IPS DF 4.7 (cell line): ENCODE results near the gene MRPL53.
"Not testable (repeated sequence)": the region's sequence is repeated elsewhere in the genome, so short reads cannot be mapped to it uniquely, and the experiment has no call there.

Experiments
- DNase-seq: peaks from one replicate; pipeline ENCODE4 v3.0.0-alpha.2; 2013; ENCODE audit warnings: low spot score; ENCODE audit errors: extremely low read depth

The MRPL53 gene

DNA sequence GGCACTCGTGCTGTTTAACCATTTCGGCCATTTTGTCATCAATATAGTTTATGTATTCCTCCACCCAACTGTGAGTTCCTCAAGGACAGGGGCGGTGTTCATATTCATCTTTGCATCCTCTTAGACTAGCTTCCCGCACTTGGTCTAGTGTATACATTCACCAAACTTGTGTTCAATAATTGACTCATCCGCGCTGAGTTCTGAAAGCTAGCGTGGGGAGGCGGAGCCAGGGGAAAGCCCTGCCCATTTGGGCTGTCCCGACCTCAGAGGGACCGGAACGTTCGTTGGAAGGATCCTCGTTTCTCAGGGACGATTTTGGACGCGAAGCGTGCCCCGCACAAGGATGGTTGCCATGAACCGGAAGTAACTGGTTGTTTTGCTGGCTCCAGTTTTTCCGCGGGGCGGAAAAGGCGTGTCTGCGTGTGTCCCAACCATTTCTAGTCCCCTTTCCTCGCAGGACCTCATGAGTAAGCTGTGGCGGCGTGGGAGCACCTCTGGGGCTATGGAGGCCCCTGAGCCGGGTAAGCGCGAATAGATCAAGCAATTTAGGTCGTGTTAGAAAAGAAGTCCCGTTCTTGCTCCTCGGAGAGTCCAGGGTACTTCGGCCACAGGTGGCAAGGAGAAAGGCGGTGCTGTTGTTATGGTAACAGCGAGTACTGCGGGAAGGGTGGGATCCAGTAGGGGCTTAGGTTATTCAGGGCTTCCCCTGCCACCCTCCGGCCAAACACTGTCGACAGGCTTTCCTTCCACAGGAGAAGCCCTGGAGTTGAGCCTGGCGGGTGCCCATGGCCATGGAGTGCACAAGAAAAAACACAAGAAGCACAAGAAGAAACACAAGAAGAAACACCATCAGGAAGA is 17.6 kb downstream of the MRPL53 start, which contains the start of gene INO80B:
Gene INO80B, plus strand, starts transcription at position 434 of the 858 bp plus-strand sequence. Its CDS starts 30 bp downstream, at position 464.
- no peak for DNase-seq

DNA sequence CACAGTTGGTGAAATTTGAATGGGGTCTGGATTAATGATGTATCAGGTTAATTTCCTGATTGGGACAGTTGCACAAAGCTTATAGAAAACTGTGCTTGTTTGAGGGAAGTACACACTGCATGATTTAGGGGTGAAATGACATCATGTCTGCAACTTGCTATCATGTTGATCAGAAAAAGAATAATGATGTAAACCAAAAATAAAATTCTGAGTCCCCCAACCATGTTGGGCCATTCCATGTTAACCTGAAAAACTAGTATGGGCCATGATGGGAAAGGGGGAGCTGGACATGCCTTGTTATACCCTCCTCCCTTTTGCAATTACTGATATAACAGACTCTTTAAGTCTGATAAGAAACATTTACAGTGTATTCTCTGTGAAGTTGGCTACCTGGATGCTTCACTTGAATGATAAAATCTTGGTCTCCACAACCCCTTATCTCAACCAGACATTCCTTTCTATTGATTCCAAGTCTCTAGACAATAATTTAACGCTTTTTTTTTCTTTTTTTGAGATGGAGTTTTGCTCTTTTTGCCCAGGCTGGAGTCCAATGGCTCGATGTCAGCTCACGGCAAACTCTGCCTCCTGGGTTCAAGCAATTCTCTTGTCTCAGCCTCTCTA is 21.8 kb downstream of the MRPL53 start:
- DNase-seq = no peak

DNA sequence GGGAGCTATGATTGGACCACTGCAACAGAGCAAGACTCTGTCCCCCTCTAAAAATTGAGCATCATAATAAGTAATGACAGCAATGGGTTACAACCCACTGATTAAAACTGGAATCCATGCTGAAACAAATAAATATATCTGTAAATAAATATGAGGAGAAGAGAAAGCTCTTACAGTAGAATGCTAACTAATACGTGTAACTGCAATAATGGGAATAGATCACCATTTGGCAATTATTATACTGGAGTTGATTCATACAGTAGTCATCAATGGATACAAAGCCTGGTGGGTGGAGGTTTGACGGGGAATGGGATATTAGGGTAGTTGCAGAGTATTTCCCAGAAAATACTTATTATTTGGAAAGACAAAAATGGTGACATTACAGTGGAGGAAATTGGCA is 23.7 kb downstream of the MRPL53 start:
- DNase-seq = no peak

DNA sequence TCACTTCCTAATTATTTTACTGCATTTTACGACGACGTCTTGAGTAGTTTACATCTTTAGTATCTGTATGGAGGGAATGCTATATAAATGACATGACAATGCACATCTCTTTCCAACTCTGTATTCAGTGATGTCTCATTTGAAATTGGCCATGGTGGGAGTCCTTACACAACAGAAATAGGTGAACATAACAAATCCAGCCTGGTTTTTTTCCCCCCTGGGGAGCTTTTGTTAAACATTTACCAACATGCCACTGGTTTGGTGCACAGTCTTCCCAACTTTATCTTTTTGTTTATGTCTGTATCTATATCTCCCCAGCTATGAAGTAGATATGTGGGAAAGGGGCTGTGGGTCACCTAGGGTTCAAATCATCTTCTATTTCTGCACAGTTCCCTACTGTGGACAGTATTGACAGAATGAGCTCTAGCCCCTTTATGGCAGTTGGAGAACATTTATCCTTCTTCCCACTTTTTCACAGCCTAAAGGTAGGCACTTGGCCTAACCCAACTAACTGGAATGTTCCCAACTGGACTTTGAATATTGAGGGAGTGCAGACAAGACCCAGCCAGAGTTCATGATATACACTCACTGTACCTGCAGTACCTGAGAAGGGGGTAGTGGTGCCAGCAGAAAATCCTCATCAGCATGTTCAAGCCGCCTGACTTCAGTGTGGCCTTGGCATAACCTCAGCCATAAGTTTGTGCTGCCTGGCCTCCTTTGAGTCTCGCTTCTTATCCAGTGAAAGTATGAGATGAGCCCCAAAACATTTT is 25.1 kb downstream of the MRPL53 start:
- DNase-seq = no peak

DNA sequence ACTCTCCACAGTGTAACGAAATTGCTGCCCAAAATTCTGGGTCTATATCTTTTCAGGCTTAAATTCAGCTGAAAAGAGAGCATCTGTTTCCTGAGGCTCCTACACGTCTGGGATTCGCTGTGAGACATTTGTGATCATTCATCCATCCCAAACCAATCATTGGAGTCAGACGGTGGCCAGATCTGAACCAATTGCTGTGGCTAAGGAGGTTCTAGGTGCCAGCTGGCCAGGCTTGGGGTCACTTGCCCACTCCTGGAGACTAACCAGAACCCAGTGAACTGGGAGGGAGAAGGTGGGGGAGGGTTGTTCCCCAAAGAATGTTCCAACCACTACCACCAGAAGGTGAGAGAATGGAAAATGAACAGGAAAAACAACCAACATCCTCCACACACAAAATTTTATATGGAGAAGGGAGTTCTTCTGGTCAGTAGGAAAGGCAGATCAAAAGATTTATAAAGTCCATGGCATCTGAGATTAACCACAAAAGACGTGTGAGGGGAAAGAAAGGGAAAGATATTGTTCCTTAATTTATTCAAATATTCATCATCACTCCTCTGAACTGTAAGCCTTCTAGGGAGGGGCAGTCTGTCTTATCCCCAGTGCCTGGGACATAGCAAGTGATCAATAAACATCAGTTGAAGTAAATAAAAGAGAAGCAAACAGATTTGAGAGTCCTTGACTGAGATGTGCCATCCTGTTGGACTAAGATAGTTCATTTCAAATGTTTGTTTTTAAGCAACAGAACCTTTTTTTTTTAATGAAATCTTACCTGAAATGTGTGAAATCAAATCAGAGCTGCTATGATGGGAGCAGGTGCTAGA is 27.8 kb downstream of the MRPL53 start:
- no peak for DNase-seq

DNA sequence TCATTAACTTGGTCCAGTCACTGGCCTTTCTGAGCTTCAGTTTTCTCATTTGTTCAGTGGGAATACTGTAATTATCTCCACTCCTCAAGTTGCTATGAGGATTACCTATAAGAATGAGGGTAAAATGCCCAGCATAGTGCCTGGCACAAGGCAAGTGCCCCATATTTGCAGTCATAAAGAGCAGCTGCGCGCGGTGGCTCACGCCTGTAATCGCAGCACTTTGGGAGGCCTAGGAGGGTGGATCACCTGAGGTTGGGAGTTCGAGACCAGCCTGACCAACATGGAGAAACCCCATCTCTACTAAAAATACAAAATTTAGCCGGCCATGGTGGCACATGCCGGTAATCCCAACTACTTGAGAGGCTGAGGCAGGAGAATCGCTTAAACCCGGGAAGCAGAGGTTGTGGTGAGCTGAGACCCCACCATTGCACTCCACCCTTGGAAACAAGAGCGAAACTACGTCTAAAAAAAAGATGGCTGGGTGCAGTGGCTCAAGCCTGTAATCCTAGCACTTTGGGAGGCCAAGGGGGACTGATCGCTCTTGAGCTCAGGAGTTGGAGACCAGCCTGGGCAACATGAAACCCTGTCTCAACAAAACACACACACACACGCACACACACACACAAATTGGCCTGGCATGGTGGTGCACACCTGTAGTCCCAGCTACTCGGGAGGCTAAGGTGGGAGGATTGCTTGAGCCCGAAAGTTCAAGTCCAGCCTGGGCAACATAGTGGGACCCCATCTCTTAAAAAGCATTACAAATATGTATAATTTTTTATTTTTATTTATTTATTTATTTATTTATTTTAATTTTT is 29.8 kb downstream of the MRPL53 start:
- not testable (repeated sequence) for DNase-seq

DNA sequence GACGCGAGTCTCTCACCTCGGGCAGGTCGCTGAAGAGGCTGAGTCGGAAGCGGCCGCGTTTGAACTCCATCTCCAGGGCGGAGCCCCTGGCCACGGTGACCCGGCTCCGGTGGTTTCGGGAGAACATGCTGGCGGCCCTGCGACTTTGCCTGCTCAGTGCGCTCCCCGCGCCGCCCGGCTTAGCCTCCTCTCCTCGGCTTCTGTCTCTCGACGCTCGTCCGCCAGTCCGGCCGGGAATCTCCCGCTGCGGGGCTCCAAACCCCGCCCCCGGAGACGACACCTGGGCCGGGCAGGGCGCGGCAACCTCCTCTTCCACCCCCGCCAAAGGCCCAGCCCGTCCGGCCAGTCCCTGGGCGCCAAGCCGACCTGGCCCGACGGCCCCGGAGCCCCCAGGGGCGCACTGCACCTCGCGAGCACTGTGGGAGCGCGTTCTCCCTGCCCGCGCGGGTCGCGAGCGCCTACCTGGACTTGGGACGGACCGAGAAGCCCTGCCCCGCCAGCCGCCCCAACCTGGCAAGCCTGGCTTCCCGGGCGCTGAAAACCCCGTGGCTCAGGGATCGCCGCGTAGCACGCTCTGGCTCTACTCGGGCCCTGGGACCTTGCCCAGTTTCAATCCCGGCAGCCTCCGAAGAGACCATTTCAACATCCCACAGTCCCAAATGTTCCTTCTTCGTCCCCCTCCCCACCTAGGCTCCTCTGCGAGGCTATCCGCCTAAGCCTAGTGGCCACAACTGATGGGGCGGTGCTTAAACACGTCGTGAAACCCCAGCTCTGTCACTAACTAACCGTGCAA is 30.6 kb downstream of the MRPL53 start, which contains the start of gene RTKN:
Gene RTKN, minus strand, starts transcription at position 248 of the 793 bp plus-strand sequence. Its CDS starts 121 bp downstream, at position 127.
- no peak for DNase-seq

DNA sequence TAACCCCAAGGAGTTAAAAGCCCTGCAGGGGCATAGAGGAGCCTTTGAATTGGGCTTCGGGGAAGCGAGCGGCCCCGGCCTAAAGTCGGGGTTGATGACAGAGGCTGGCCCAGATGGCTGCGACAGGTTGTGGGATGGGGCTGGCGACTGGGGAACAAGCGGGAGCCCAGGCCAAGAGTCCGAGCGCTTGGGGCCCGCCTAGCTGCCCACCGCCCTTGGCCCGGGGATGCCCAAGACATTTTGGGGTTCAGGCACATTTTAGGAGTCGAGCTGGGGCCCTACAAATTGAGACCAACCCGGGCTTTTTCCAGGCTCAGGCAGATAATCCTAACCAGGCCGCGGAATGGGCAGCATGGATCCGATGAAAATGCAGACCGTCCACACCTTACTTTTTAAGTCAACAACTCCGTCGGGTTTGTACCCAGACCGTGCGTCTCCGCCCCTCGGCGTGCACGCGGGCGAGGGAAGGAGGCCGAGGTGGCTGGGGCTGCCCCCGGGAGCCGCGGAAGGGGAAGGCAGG is 31.2 kb downstream of the MRPL53 start:
- DNase-seq = no peak

DNA sequence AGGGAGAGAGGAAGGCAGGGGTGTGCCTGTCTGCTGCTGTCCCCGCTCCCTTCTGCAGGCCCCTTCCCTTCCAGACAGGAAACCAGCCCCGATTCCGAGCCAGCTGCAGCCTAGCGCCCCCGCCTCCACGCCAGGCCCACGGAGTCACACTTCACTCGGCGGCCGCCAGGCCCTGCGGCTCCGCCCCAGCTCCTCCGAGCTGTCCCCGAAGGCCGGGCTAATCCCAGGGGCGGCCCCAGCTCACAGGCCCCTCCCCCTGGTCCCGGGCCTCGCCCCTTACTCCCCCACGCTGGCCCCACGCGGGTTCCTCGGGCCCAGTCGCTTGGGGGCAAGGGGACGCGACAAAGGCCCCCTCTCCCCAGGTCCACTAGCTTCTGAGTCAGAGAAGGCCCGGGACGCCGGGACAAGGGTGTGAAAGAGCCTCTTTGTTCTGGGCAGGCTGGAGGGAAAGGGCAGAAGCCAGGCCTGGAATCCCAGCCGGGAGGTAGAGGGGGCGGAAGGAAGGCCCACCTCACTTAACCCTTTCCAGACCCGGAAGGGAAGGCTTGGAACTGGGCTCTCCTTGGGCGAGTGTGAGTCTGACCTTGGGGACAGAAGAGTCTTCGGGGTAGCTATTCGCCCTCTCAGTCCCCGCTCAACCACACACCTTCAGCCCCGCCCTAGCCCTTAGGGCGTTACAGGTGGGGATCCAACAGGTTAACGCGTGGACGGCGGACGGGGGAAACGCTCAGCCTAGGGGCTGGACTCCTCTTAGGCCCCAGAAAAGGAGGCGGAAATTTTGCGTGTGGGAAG is 31.9 kb downstream of the MRPL53 start:
- DNase-seq = no peak

DNA sequence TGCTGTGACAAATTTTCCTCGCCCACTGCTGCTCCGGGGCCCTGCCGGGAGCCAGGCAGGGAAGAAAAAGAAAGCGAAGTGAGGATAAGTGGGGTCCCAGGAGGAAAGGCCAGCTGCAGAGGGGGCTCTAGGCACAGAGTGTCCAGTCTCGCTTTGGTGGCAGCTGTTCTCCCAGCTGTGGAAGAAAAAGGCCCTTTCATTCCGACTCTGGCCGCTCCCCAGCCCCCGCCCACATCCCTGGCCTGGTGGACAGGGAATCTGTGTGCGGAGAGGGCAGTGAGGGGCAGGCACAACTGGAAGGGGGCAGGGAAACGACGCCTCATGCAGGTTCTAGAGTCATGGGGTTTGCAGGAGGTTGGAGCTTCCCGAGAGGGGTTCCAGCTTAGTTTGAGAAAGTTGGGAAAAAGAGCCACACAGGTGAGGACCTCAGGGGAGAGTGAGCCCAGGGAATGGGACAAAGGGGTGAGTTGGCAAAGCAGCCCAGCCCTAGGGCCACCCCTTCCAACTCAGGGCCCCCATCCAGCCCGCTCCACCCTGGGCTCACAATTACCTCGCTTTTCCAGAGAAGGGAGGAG is 32.6 kb downstream of the MRPL53 start:
- no peak for DNase-seq

DNA sequence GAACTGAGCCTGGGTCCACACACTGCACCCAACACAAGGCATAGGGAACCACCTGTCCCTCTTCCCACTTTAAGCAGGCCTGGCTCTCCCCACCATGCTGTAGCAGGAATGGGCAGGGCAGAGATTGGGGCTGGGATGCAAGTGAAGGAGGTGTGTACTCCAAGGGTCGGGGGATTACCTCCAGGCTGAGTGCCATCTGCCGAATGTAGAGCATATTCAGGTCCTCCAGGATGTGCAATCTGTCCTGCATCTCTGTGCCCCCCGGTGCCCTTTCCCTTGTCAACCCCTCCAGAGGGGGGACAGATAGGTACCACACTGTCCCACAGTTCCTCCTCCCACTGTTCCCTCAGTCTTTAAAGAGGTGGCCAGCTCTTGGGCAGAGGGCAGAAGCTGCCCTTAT is 33.1 kb downstream of the MRPL53 start:
- no peak for DNase-seq

DNA sequence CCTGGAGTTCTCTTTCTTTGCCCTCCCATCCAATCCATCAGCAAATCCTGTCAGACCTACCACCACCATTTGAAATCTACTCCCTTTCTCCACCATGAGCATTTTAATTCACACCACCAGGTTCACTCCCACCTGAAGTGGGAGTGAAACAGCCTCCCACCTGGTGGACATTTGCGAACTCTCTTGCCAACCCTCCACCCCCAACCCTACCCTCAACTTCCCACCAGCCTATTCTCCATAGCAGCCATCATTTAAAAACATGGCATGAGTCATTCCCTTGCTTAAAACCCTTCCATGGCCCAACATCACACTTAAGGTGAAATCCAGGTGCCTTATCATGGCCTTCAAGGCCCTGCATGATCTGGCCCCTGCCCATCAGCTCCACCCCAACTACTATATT is 34.2 kb downstream of the MRPL53 start:
- DNase-seq = no peak

DNA sequence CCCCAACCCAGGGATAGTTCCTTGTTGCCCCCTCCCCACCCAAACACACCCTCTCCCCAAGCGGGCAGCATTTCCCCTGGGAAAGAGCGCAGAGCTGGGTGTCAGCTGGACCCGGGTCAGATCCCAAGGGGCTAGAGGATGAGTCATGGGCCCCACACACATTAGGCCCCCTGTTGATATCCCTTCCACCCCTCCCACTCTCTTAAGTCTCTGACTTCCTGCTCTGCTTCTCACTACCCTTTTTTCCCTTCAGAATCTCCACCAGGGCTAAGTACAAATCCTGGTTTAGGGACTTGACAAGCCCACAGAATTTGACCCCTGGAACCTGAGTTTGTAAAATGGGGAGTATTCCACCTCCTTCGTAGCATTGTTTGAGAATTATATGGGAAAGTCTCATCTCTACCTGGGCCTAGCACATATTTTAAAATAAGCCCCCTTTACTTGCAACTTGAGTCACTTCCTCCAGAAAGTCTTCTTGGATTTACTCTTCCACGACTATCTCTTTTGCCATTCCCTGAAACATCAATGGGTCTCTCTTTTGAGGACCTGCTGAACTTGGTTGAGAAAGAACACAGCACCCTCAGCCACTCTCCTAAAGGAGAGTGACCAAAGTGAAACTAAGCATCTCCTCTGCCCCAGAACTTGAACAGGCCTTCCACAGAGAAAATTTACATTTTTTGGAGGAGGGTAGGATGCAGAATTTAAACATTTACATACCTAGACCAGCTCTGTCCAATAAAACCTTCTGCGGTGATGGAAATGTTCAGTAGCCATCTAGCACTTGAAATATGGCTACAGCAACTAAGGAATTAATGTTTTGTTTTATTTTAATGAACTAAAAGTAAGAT is 35.4 kb downstream of the MRPL53 start:
- DNase-seq = no peak

DNA sequence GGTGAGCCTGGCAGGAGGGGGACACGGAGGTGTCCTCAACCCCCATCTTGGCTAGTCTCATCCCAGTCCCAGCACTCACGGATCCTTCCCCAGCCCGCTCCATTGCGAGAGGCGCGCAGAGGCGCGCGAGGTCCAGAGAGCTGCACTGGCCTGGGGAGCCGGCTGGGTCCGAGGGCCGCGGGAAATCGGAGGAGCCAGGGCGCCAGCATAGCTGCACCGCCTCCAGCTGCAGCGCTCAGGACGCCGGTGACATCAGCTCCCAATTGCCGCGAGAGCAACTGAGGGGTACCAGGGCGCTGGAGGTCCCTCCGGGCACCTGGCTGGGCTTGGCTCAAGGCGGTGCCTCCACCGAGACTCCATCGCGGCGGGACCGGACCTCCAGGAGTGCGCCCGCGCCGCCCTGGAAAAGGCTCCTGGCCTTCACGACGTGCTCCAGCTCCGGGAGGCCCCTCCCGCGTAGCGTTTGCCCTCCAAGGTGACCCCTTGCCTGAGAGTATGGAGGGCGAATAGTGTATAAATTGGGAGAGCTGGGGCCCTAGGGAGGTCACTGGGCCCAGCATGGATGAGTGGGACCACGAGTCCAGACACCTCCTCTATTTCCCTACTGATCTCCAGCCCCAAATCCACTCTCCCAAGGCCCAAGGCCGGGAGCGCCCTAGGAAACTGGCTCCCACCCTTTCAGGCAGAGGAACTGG is 36.2 kb downstream of the MRPL53 start:
- DNase-seq = no peak

DNA sequence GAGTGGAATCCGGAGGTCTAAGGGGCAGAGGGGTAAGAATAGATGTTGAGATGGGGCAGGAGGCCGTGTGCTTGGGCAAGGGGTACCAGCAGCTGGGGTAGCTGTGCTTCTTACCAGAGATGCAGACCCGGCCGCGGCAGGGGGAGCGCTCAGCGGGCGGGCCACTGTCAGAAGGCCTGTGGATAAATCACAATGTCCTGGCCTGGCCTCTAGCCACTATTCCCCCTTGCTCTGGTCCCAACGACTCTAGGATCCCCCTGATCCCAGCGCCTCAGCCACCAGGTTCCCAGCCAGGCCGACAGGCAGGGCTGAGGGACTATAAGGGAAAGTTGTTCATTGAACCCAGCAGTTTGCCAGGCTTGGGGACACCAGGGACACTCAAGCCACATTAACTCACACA is 42.0 kb downstream of the MRPL53 start:
- no peak for DNase-seq
